MCF 10A (cell line): ENCODE data around the gene MGMT. TPM values are rescaled to one million over a fixed set of nuclear protein-coding genes. Genes with fewer than 3 reads are reported as not detected.

Experiments used
- BruUV-seq: library from RNA; stranded (reverse); fragments of 400-500 nt; replicated peaks from 2 replicates; lab custom pipeline; 2021; lab: Mats Ljungman, UMichigan
- CTCF ChIA-PET: fragments of 300-600 bp; sonication (Branson Sonifier 250); formaldehyde crosslinking; extraction: SDS; loops from one replicate; lab custom pipeline; 2021; ENCODE audit warnings: antibody characterized with exemption, inconsistent platforms; lab: Yijun Ruan, JAX
- POLR2A ChIA-PET: fragments of 300-600, 350-650 bp; sonication (Branson Sonifier 250); formaldehyde crosslinking; extraction: SDS; loops from one replicate; lab custom pipeline; 2020; ENCODE audit warnings: antibody characterized with exemption, inconsistent platforms; lab: Yijun Ruan, JAX
- DNase-seq: peaks from one replicate; pipeline ENCODE4 v3.0.0-alpha.2; 2018; ENCODE audit not compliant: unreplicated experiment
- H3K27ac Mint-ChIP-seq: one replicate; pipeline ENCODE4 v1.8.0; 2022; ENCODE audit warnings: mild to moderate bottlenecking, low read depth, mixed read lengths; ENCODE audit not compliant: unreplicated experiment
- H3K27me3 Mint-ChIP-seq: one replicate; pipeline ENCODE4 v1.8.0; 2022; ENCODE audit warnings: mixed read lengths; ENCODE audit not compliant: insufficient read depth, unreplicated experiment
- H3K36me3 Mint-ChIP-seq: one replicate; pipeline ENCODE4 v1.8.0; 2022; ENCODE audit warnings: mild to moderate bottlenecking, moderate library complexity, mixed read lengths; ENCODE audit not compliant: insufficient read depth, unreplicated experiment
- H3K4me1 Mint-ChIP-seq: one replicate; pipeline ENCODE4 v1.8.0; 2022; ENCODE audit warnings: mixed read lengths; ENCODE audit not compliant: insufficient read depth, unreplicated experiment
- H3K4me3 Mint-ChIP-seq: one replicate; pipeline ENCODE4 v1.8.0; 2022; ENCODE audit warnings: mild to moderate bottlenecking, moderate library complexity, mixed read lengths; ENCODE audit not compliant: unreplicated experiment
- H3K9me3 Mint-ChIP-seq: one replicate; pipeline ENCODE4 v1.8.0; 2022; ENCODE audit warnings: mixed read lengths; ENCODE audit not compliant: unreplicated experiment
- CTCF ChIP-seq: fragments of 200-600 bp; IDR thresholded peaks from one replicate; pipeline ENCODE4 v1.8.0; 2022; ENCODE audit warnings: antibody characterized with exemption, mild to moderate bottlenecking; ENCODE audit not compliant: unreplicated experiment
- intact Hi-C: fragments of 100-400 bp; cut with micrococcal nuclease; formaldehyde crosslinking; loops from 2 replicates; pipeline ENCODE4 v1.14.1; 2022
- total RNA-seq: library from RNA; stranded (reverse); gene quantifications from 2 replicates; pipeline ENCODE4 v1.2.3, GENCODE V29; 2022

MGMT gene
- total RNA-seq, 1 experiment from 2014 or later: 18.0 TPM

DNA sequence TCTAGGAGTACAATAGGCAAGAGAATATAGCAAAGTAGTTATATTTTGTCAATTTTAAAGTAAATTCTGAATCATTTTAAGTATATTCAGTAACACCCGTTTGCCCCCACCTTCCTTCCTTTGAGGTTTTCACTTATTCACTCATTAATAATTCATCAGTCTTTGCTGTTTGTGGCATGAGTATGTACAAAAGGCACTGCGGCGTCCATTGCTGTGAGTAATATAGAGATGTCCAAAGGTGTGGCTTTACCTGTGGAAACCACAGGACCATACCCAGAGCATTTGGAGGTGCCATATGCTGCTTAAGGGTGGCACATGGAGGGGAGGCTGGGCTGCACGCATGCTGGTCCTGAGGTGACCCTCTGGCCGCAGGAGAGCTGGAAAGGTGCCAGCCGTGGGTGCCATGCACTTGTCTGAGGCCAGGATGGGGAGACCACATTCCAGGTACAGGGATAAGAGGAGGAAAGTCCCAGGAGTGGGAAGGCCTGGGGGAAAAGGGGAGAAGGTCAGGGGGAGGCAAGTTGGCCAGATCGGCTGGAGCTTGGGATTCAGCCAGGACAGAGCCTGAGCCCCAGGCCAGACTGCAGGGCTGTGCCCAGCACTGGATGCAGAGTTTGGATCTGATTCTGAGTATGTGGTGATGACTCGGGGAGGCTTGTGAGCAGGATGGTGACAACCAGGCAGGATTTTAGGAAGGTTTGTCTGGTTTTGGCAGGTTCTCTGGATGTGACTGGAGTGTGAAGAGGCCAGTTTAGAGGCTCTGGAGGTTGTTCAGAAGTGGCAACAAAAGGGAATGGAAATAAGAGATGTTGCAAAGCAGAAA, 223.4 kb downstream of the MGMT start:
- Mint-ChIP-seq H3K27ac (no peak overlapping the region), H3K4me1 (peaks cover 6% of the 10 kb centered on the region)

DNA sequence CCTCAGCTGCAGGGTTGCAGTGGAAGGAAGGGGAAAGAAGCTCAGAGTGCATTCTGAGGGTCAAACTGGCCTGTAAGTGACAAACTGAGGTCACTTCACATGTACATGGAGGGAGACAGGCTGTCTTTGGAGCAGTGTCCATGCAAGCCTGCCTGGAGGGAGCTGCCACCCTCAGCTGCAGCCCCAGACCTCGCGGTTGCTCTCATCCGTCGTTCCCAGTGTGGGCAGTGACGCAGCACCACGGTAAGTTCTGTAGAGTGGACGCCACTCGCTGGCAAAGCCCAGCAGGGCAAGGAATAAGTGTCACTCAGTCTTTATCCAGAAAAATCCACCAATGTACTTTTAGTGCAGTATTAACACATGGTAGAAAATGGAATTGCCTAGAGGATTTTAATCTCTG, 225.7 kb downstream of the MGMT start:
- intact Hi-C loops: no loop called here
- CTCF ChIA-PET: no interaction called here
- DNase-seq: no peak
- no peak for TF ChIP-seq CTCF
- Mint-ChIP-seq H3K4me3 (no peak overlapping the region), H3K27me3 (no peaks in the 10 kb centered on the region), H3K27ac (no peak overlapping the region), H3K36me3 (peaks cover 6% of the 10 kb centered on the region), H3K4me1 (peaks cover 6% of the 10 kb centered on the region), H3K9me3 (peaks cover 6% of the 10 kb centered on the region)
- POLR2A ChIA-PET: no interaction called here
- no TSS peak for BruUV-seq

More for the DNA sequence above, 223.4 kb downstream of the MGMT start:
- no peak for TF ChIP-seq CTCF
- Mint-ChIP-seq H3K27me3 (no peaks in the 10 kb centered on the region), H3K36me3 (peaks cover 6% of the 10 kb centered on the region), H3K4me3 (no peak overlapping the region), H3K9me3 (peaks cover 6% of the 10 kb centered on the region)
- intact Hi-C loops: no loop called here
- ChIA-PET POLR2A (no interaction called here), CTCF (no interaction called here)
- BruUV-seq: no TSS peak
- DNase-seq: no peak

DNA sequence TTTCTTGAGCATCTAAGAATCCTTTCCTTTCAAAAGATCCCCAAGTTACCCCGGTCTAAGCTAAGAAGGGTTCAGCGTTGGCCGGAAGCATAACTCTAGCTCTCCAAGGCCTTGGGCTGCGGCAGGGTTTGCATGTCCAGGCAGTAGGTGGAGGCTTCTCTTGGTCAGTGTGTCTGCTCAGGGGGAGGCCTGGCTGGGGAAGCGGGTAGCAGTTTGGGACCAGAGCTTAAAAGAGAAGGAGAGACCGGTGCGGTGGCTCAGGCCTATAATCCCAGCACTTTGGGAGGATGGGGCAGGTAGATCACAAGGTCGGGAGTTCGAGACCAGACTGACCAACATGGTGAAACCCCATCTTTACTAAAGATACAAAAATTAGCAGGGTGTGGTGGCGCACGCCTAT, 226.3 kb downstream of the MGMT start:
- intact Hi-C loops: no loop called here
- no TSS peak for BruUV-seq
- ChIA-PET POLR2A (no interaction called here), CTCF (interaction anchor here (1.1 kb wide), 1 partner anchor 12 kb away, joined by 4 read pairs; no protein-coding TSS in a partner anchor)
- H3K27me3 Mint-ChIP-seq: no peaks in the 10 kb centered on the region
- H3K27ac Mint-ChIP-seq: no peak overlapping the region
- H3K4me1 Mint-ChIP-seq: peaks cover 6% of the 10 kb centered on the region
- no peak for TF ChIP-seq CTCF
- peaks cover 6% of the 10 kb centered on the region for H3K36me3 Mint-ChIP-seq
- DNase-seq: no peak
- H3K9me3 Mint-ChIP-seq: peaks cover 6% of the 10 kb centered on the region
- H3K4me3 Mint-ChIP-seq: no peak overlapping the region

GRCh38 chr10:129694184-129694583, 227.1 kb downstream of the MGMT start:
- H3K4me1 Mint-ChIP-seq: peaks cover 6% of the 10 kb centered on the region

More at GRCh38 chr10:129694184-129694583, 227.1 kb downstream of the MGMT start:
- Mint-ChIP-seq H3K9me3 (peaks cover 6% of the 10 kb centered on the region), H3K36me3 (peaks cover 6% of the 10 kb centered on the region), H3K4me3 (no peak overlapping the region), H3K27me3 (no peaks in the 10 kb centered on the region), H3K27ac (no peak overlapping the region)
- intact Hi-C loops: no loop called here
- no peak for TF ChIP-seq CTCF
- ChIA-PET POLR2A (no interaction called here), CTCF (interaction anchor here (1.1 kb wide), 1 partner anchor 11 kb away, joined by 4 read pairs; no protein-coding TSS in a partner anchor)
- no peak for DNase-seq
- no TSS peak for BruUV-seq
